ENCODE data around the gene C20orf204. TPM values are rescaled to one million over a fixed set of nuclear protein-coding genes. Genes with fewer than 3 reads are reported as not detected.

Gene C20orf204
- total RNA-seq, 4 donors from 2014 or later = 0.17 to 1.6 (median 0.32) TPM

DNA sequence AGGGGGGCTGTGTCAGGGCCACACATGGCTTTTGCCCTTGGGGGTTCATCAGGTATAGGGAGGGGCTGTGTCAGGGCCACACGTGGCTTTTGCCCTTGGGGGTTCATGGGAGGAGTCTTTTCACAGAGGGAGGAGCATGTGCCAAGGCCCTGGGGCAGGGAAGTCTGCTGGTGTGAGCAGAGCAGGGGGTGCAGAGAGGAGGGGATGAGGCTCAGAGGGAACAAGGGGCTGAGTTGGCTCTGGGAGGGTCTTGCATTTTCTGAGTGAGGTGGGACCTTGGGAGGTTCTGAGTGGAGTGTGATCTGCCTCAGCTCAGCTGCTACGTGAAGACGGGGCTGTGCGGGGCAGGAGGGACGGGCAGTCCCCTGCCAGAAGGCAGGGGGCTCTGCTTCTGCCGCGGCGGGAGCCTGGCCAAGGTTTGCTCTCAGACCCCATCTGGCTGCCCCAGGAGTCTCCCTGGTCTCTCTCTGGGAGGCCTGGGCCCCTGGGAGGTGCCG, 19.5 kb downstream of the C20orf204 start:
- H3K27me3 ChIP-seq = peaks cover 0 to 78% (median 16%) of the 10 kb centered on the region in 4 donors
- TF ChIP-seq EP300 (IDR thresholded peaks at IDR 0.05) (no peak), POLR2AphosphoS5 (IDR thresholded peaks at IDR 0.05) (no peak), POLR2A (IDR thresholded peaks at IDR 0.05; ENCODE audit: low read depth) (no peak)
- TF ChIP-seq, protein P1, sequence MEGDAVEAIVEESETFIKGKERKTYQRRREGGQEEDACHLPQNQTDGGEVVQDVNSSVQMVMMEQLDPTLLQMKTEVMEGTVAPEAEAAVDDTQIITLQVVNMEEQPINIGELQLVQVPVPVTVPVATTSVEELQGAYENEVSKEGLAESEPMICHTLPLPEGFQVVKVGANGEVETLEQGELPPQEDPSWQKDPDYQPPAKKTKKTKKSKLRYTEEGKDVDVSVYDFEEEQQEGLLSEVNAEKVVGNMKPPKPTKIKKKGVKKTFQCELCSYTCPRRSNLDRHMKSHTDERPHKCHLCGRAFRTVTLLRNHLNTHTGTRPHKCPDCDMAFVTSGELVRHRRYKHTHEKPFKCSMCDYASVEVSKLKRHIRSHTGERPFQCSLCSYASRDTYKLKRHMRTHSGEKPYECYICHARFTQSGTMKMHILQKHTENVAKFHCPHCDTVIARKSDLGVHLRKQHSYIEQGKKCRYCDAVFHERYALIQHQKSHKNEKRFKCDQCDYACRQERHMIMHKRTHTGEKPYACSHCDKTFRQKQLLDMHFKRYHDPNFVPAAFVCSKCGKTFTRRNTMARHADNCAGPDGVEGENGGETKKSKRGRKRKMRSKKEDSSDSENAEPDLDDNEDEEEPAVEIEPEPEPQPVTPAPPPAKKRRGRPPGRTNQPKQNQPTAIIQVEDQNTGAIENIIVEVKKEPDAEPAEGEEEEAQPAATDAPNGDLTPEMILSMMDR (IDR thresholded peaks at IDR 0.05) = no peak
- no peak for DNase-seq (ENCODE audit: extremely low spot score)
- H3K4me1 ChIP-seq = peaks cover 27 to 51% (median 46%) of the 10 kb centered on the region in 4 donors
- no peaks in the 10 kb centered on the region for H3K9me3 ChIP-seq
- WGBS = 71% methylated on average over 9 of the region's 9 CpGs
- peak overlapping the region in 3 of 4 donors; percentile 70 to 76 (median 75) for H3K27ac ChIP-seq (replicated peaks in 1 of 4)
- no peak overlapping the region for H3K4me3 ChIP-seq
- no peaks in the 10 kb centered on the region for H3K36me3 ChIP-seq
- intact Hi-C loops (cut with DNase I) = no loop called here

DNA sequence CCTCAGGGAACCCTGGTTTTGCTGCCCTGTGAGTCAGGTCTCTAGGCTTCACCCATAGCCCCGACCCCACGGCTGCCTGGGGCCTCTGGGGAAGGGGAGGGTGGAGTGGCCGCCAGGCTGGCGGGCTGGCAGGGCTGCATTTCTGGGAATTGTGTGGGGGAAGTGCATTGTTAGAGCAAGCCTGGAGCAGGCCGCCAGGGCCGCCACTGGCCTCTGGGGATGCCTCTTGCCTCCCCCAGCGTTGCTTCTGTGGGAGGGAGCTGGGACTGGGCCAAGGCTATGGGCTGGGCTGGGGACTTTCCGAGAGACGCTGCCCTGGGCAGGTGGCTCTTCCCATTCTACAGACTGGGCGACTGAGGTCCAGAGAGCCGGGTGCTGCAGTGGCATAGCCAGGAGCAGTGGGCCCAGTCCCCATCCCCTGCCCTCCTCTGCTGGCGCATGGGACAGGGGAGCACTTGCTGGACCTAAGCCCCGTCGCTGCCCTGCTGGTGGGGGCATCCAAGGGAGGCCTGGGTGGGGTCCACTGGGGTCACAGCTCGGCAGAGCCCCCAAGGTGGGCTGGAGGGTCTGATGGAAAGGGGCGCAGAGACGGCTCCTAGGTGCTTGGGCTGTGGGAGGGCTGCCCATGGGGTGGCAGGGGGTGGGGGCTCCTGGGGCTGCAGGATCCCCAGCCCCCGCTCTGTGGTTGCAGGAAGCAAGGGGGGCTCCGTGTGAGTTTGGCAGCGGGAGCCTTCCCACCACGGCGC, 20.1 kb downstream of the C20orf204 start:
- intact Hi-C loops (cut with DNase I) = no loop called here
- TF ChIP-seq, protein P1 (IDR thresholded peaks at IDR 0.05) = no peak
- TF ChIP-seq POLR2A (IDR thresholded peaks at IDR 0.05; ENCODE audit: low read depth) = no peak
- TF ChIP-seq EP300 (IDR thresholded peaks at IDR 0.05) = no peak
- peak in 1 of 2 donors; percentile 41 for TF ChIP-seq POLR2AphosphoS5 (IDR thresholded peaks at IDR 0.05)
- Histone ChIP-seq H3K36me3 (no peaks in the 10 kb centered on the region), H3K27me3 (peaks cover 0 to 72% (median 10%) of the 10 kb centered on the region in 4 donors), H3K27ac (replicated peaks in 1 of 4) (peak overlapping the region; percentile 42 to 76 (median 72)), H3K9me3 (no peaks in the 10 kb centered on the region), H3K4me1 (peaks cover 27 to 48% (median 44%) of the 10 kb centered on the region in 4 donors), H3K4me3 (peak overlapping the region in 1 of 4 donors; percentile 29)
- no peak for DNase-seq (ENCODE audit: extremely low spot score)
- 30% methylated on average over 6 of the region's 22 CpGs for WGBS

DNA sequence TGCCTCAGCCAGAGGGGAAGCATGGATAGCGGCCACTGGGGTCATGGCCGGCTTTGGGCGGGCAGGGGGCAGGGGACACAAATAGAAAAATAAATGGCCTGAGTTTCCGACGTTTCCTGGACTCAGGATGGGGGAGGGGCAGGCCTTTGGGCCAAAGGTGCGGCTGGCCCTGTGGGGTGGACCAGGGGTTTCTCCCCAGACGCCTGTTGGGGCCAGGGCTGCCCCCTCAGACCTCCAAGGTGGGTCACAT, 20.6 kb downstream of the C20orf204 start:
- peaks cover 0 to 67% (median 8%) of the 10 kb centered on the region in 4 donors for H3K27me3 ChIP-seq
- DNase-seq (ENCODE audit: extremely low spot score) = no peak
- TF ChIP-seq EP300 (IDR thresholded peaks at IDR 0.05) (no peak), POLR2AphosphoS5 (IDR thresholded peaks at IDR 0.05) (no peak), POLR2A (IDR thresholded peaks at IDR 0.05; ENCODE audit: low read depth) (no peak)
- TF ChIP-seq, protein P1 (IDR thresholded peaks at IDR 0.05) = no peak
- peak overlapping the region; percentile 42 to 76 (median 72) for H3K27ac ChIP-seq (replicated peaks in 1 of 4)
- peak overlapping the region in 1 of 4 donors; percentile 45 for H3K4me3 ChIP-seq
- H3K9me3 ChIP-seq = no peaks in the 10 kb centered on the region
- H3K36me3 ChIP-seq = no peaks in the 10 kb centered on the region
- H3K4me1 ChIP-seq = peaks cover 27 to 48% (median 44%) of the 10 kb centered on the region in 4 donors
- WGBS = 33% methylated on average over 7 of the region's 7 CpGs
- intact Hi-C loops (cut with DNase I) = no loop called here

DNA sequence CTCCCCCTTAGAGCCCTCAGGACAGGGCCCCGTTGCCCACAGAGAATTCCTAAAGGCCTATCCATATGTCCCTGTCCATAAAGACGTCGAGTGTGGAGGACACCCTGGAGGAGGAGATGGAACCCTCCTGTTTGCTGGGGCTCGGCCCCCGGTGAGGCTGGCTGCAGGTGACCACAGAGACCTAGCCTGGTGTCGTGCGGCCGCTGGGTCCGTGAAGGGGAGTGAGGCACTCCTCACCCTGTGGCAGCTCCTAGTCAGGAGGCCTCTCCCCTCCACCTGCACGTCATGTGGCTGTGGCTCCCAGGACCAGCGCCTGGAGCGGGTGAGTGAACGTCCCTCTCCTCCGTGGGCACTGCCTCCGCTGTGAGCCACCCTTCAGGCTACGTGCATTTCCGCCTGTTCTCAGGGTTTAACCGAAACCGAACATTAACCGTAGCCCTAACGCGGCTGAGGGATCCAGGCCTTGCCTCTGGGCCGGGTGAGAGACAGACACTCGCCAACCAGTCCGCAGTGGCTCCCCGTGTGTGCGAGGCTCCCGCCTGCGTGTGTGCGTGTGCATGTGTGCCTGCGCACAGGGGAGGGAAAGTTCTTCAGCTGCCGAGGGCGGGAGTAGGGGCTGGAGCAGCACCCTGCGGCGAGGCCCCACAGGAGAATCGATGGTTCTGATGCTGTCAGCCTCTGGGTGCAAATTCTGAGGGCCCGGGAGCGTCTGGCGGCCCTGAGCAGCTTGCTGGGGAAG, 21.1 kb downstream of the C20orf204 start:
- Histone ChIP-seq H3K27me3 (peaks cover 0 to 62% (median 6%) of the 10 kb centered on the region in 4 donors), H3K4me3 (peak overlapping the region; percentile 14 to 45 (median 16))
- intact Hi-C loops (cut with DNase I) = no loop called here

More for the DNA sequence above, 21.1 kb downstream of the C20orf204 start:
- peak overlapping the region; percentile 42 to 76 (median 72) for H3K27ac ChIP-seq (replicated peaks in 1 of 4)
- no peaks in the 10 kb centered on the region for H3K9me3 ChIP-seq
- H3K36me3 ChIP-seq = no peaks in the 10 kb centered on the region
- TF ChIP-seq POLR2AphosphoS5 (IDR thresholded peaks at IDR 0.05) (peak in 1 of 2 donors; percentile 22), POLR2A (IDR thresholded peaks at IDR 0.05; ENCODE audit: low read depth) (no peak)
- 55% methylated on average over 26 of the region's 39 CpGs for WGBS
- no peak for DNase-seq (ENCODE audit: extremely low spot score)
- peaks cover 27 to 49% (median 44%) of the 10 kb centered on the region in 4 donors for H3K4me1 ChIP-seq

Measured in esophagus muscularis mucosa (tissue), 4 donors.